ENCODE measurements around the gene ST7.

DNA sequence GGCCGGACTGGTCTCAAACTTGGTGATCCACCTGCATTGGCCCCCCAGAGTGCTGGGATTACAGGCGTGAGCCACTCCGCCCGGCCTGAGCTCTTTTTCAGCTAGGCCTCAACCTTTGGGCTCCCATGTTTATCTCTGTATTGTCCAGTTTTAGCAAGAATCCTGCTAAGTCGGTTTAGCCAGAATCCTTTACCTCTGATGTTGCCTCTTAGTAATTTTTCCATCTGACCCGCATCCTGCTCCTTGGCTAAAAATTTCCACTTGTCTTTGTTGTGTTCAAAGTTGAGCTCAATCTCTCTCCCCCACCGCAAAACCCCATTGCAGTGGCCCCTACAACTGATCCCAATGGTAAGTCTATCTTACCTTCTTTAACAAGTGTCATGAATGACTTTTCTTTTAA lies 20.7 kb upstream of the ST7 start:
- TF ChIP-seq EZH2 (IDR thresholded peaks at IDR 0.05; ENCODE audit: borderline replicate concordance) (no peak), EZH2phosphoT487 (IDR thresholded peaks at IDR 0.05; ENCODE audit: low read depth, severe bottlenecking, unreplicated experiment) (no peak)
- TF ChIP-seq, protein P1, sequence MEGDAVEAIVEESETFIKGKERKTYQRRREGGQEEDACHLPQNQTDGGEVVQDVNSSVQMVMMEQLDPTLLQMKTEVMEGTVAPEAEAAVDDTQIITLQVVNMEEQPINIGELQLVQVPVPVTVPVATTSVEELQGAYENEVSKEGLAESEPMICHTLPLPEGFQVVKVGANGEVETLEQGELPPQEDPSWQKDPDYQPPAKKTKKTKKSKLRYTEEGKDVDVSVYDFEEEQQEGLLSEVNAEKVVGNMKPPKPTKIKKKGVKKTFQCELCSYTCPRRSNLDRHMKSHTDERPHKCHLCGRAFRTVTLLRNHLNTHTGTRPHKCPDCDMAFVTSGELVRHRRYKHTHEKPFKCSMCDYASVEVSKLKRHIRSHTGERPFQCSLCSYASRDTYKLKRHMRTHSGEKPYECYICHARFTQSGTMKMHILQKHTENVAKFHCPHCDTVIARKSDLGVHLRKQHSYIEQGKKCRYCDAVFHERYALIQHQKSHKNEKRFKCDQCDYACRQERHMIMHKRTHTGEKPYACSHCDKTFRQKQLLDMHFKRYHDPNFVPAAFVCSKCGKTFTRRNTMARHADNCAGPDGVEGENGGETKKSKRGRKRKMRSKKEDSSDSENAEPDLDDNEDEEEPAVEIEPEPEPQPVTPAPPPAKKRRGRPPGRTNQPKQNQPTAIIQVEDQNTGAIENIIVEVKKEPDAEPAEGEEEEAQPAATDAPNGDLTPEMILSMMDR (IDR thresholded peaks at IDR 0.05; ENCODE audit: poor library complexity), result no peak

Measured in hepatocyte (in vitro differentiated cells).